HCT116 (cell line): Measurements from ENCODE around the gene FGF16. TPM values are rescaled to one million over a fixed set of nuclear protein-coding genes. Genes with fewer than 3 reads are reported as not detected.

ENCODE experiments used
- ATAC-seq: fragments of 200-7000 bp; cut with Tn5 transposase; 2 replicates; pipeline ENCODE4 v1.9.1; 2020; ENCODE audit warnings: mild to moderate bottlenecking, moderate library complexity
- BruUV-seq: library from RNA; stranded (reverse); fragments of 400-500 nt; replicated peaks from 2 replicates; lab custom pipeline; 2021; lab: Mats Ljungman, UMichigan
- CTCF ChIA-PET: fragments of 300-600 bp; sonication (Branson Sonifier 250); formaldehyde crosslinking; loops from one replicate; lab custom pipeline; 2021; ENCODE audit warnings: antibody characterized with exemption; lab: Charles Lee
- POLR2A ChIA-PET: fragments of 300-600, 350-600 bp; sonication (Branson Sonifier 250); formaldehyde crosslinking; loops from one replicate; lab custom pipeline; 2021; ENCODE audit warnings: antibody characterized with exemption; lab: Charles Lee
- RAD21 ChIA-PET, 2 experiments: fragments of 300-600 bp; sonication (Branson Sonifier 250); formaldehyde crosslinking; loops; one replicate each; lab custom pipeline; 2023; ENCODE audit warnings: low total read pairs in 2 of 2; ENCODE audit not compliant: uncharacterized antibody in 2 of 2, unreplicated experiment in 2 of 2, low non-redundant PET in 1 of 2; lab: Charles Lee
- DNase-seq: peaks from one replicate; pipeline ENCODE4 v3.0.0-alpha.2; 2010; ENCODE audit warnings: low read depth, low spot score
- H2AFZ ChIP-seq: fragments of 200-600 bp; shearing (Covaris generic), sonication (generic); 2 replicates; pipeline ENCODE4 v1.6.1; 2017; ENCODE audit warnings: low read depth, mixed run types, mixed read lengths, antibody characterized with exemption, low read length; ENCODE audit not compliant: poor library complexity, severe bottlenecking
- H3K27ac ChIP-seq: 2 replicates; pipeline ENCODE4 v1.5.1; 2012; ENCODE audit warnings: low read depth, low read length
- H3K27me3 ChIP-seq: fragments of 200-600 bp; sonication (generic); 2 replicates; pipeline ENCODE4 v1.6.1; 2016; ENCODE audit warnings: mixed run types, low read length, mixed read lengths; ENCODE audit not compliant: insufficient read depth
- H3K36me3 ChIP-seq, 2 experiments: fragments of 200-500 bp in 1 of 2; fragments of 200-600 bp in 1 of 2; sonication (Bioruptor generic) in 1 of 2; sonication (generic) in 1 of 2; 2 replicates each; pipeline versions ENCODE4 v1.5.1 to v1.6.1; 2014 to 2016; ENCODE audit warnings: low read length in 2 of 2, inconsistent platforms in 1 of 2, mixed read lengths in 1 of 2, mixed run types in 1 of 2; ENCODE audit not compliant: insufficient read depth in 2 of 2, control insufficient read depth in 1 of 2
- H3K4me1 ChIP-seq, 2 experiments: fragments of 200-600 bp in 1 of 2; sonication (generic) in 1 of 2; 2 replicates each; pipeline versions ENCODE4 v1.5.1 to v1.6.1; 2012 to 2017; ENCODE audit warnings: low read length in 2 of 2, inconsistent platforms in 1 of 2, mild to moderate bottlenecking in 1 of 2, mixed read lengths in 1 of 2, mixed run types in 1 of 2, moderate library complexity in 1 of 2; ENCODE audit not compliant: insufficient read depth in 2 of 2, control insufficient read depth in 1 of 2
- H3K4me2 ChIP-seq: fragments of 200-600 bp; sonication (generic); 2 replicates; pipeline ENCODE4 v1.6.1; 2017; ENCODE audit warnings: mixed run types, low read length, mixed read lengths
- H3K4me3 ChIP-seq, 2 experiments: fragments of 200-600 bp in 1 of 2; sonication (generic) in 1 of 2; replicated peaks in 1 of 2; 2 replicates each; pipeline ENCODE4 v1.5.1; 2011 to 2016; ENCODE audit warnings: low read length in 2 of 2, control low read depth in 1 of 2, low read depth in 1 of 2, mild to moderate bottlenecking in 1 of 2, mixed read lengths in 1 of 2, mixed run types in 1 of 2
- H3K79me2 ChIP-seq: fragments of 200-600 bp; sonication (generic); 2 replicates; pipeline ENCODE4 v1.6.1; 2017; ENCODE audit warnings: mild to moderate bottlenecking, mixed run types, low read length, moderate library complexity, mixed read lengths; ENCODE audit not compliant: insufficient read depth
- H3K9ac ChIP-seq: fragments of 200-600 bp; sonication (generic); 2 replicates; pipeline ENCODE4 v1.6.1; 2016; ENCODE audit warnings: low read length, mixed read lengths
- H3K9me2 ChIP-seq: fragments of 200-600 bp; sonication (generic), shearing (Covaris generic); 2 replicates; pipeline ENCODE4 v1.6.1; 2017; ENCODE audit warnings: mixed run types, mild to moderate bottlenecking, moderate library complexity; ENCODE audit not compliant: insufficient read depth
- H3K9me3 ChIP-seq, 2 experiments: fragments of 200-500 bp in 1 of 2; fragments of 200-600 bp in 1 of 2; sonication (Bioruptor generic) in 1 of 2; sonication (generic) in 1 of 2; 2 replicates each; pipeline ENCODE4 v1.6.1; 2014 to 2017; ENCODE audit warnings: low read length in 2 of 2, mixed read lengths in 2 of 2, inconsistent platforms in 1 of 2, low read depth in 1 of 2, mild to moderate bottlenecking in 1 of 2, mixed run types in 1 of 2, moderate library complexity in 1 of 2; ENCODE audit not compliant: control insufficient read depth in 1 of 2, insufficient read depth in 1 of 2
- H4K20me1 ChIP-seq: fragments of 200-600 bp; sonication (generic), shearing (Covaris generic); 2 replicates; pipeline ENCODE4 v1.6.1; 2017; ENCODE audit warnings: mixed run types, mild to moderate bottlenecking, moderate library complexity; ENCODE audit not compliant: insufficient read depth
- CEBPB ChIP-seq: IDR thresholded peaks from 2 replicates; pipeline ENCODE4 v1.6.1; 2012; ENCODE audit warnings: low read depth
- ELF1 ChIP-seq: IDR thresholded peaks from 2 replicates; pipeline ENCODE4 v1.6.1; 2012; ENCODE audit warnings: low read depth, borderline replicate concordance
- EZH2 ChIP-seq: fragments of 200-600 bp; sonication (generic); IDR thresholded peaks from 2 replicates; pipeline ENCODE4 v1.6.1; 2017; ENCODE audit warnings: antibody characterized with exemption, mixed run types
- FOSL1 ChIP-seq: IDR thresholded peaks from 2 replicates; pipeline ENCODE4 v1.6.1; 2012; ENCODE audit warnings: low read depth
- JUND ChIP-seq: IDR thresholded peaks from 2 replicates; pipeline ENCODE4 v1.6.1; 2012
- POLR2A ChIP-seq: IDR thresholded peaks from 2 replicates; pipeline ENCODE4 v1.7.0; 2011; ENCODE audit warnings: borderline replicate concordance; ENCODE audit not compliant: insufficient read depth, insufficient read length; ENCODE audit errors: extremely low read depth
- POLR2AphosphoS5 ChIP-seq: IDR thresholded peaks from 2 replicates; pipeline ENCODE4 v1.6.1; 2011; ENCODE audit warnings: mild to moderate bottlenecking, low read depth, low read length, moderate library complexity
- SIN3A ChIP-seq: IDR thresholded peaks from 2 replicates; pipeline ENCODE4 v1.6.1; 2012; ENCODE audit warnings: low read depth
- SRF ChIP-seq: IDR thresholded peaks from 2 replicates; pipeline ENCODE4 v1.6.1; 2012; ENCODE audit warnings: low read depth
- TCF7L2 ChIP-seq: IDR thresholded peaks from 2 replicates; pipeline ENCODE4 v1.7.0; 2011; ENCODE audit warnings: borderline replicate concordance, inconsistent platforms; ENCODE audit not compliant: insufficient read depth, insufficient read length; ENCODE audit errors: extremely low read depth
- ZFX ChIP-seq: fragments of 450-650 bp; IDR thresholded peaks from 2 replicates; pipeline ENCODE4 v1.6.1; 2017
- intact Hi-C: fragments of 100-400 bp; cut with micrococcal nuclease; formaldehyde crosslinking; loops from 2 replicates; pipeline ENCODE4 v1.10.0; 2022
- total RNA-seq: library from RNA; stranded (reverse); gene quantifications from one replicate; pipeline ENCODE4 v1.2.1, GENCODE V29; 2021; ENCODE audit not compliant: unreplicated experiment
- TF ChIP-seq, protein P1 (sequence below): IDR thresholded peaks from 2 replicates; pipeline ENCODE4 v1.6.1; 2012
- TF ChIP-seq, protein P2 (sequence below): IDR thresholded peaks from 2 replicates; pipeline ENCODE4 v1.6.1; 2012

FGF16 gene
- total RNA-seq, 1 experiment from 2014 or later = not detected

DNA sequence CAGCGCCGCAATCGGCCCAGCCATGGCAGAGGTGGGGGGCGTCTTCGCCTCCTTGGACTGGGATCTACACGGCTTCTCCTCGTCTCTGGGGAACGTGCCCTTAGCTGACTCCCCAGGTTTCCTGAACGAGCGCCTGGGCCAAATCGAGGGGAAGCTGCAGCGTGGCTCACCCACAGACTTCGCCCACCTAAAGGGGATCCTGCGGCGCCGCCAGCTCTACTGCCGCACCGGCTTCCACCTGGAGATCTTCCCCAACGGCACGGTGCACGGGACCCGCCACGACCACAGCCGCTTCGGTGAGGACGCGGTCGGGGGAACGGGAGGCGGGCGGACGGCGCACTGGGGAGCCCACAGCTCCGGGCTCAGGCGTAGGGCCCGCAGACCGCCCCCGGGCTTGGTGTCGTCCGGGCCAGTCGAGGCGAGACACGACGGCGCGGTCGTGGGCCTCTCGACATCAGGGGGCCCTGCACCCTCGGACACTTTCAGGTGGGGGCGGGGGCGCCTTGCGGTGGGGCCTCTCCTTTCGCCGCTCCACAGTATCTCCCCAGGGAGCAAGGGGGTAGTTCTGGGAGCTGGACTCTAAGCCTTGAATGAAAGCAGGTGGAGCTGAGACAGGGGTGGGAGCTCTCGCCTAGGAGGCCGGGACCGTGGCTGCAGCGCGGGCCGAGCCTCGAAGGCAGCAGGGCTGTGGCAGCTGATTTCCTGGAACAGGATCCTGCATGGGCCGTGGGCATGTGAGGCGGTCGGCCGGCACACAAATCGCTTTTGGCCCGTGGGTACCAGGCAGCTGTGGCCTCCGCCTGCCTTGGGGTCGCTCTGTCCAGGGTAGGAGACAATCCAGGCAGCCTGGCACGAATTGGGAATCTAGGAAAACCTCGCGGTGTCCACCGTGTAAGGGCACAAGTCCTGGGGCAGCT lies 722 bp downstream of the FGF16 start:
- H3K9me2 ChIP-seq = no peaks in the 10 kb centered on the region
- DNase-seq (no peak), ATAC-seq (no peak)
- TF ChIP-seq JUND (no peak), CEBPB (no peak), FOSL1 (no peak), SIN3A (no peak), POLR2AphosphoS5 (no peak), EZH2 (no peak), ZFX (no peak), POLR2A (no peak), ELF1 (no peak), TCF7L2 (no peak), SRF (no peak)
- TF ChIP-seq, protein P1, sequence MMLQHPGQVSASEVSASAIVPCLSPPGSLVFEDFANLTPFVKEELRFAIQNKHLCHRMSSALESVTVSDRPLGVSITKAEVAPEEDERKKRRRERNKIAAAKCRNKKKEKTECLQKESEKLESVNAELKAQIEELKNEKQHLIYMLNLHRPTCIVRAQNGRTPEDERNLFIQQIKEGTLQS = no peak
- TF ChIP-seq, protein P2, sequence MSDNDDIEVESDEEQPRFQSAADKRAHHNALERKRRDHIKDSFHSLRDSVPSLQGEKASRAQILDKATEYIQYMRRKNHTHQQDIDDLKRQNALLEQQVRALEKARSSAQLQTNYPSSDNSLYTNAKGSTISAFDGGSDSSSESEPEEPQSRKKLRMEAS = no peak
- BruUV-seq = no TSS peak
- no peak overlapping the region for H3K4me3 ChIP-seq
- H3K27ac ChIP-seq = no peak overlapping the region
- no peaks in the 10 kb centered on the region for H3K9me3 ChIP-seq
- no peaks in the 10 kb centered on the region for H4K20me1 ChIP-seq
- no peaks in the 10 kb centered on the region for H3K79me2 ChIP-seq
- intact Hi-C loops = no loop called here
- H3K9ac ChIP-seq = no peak overlapping the region
- ChIA-PET POLR2A (no interaction called here), CTCF (no interaction called here), RAD21 (no interaction called here)
- no peaks in the 10 kb centered on the region for H3K27me3 ChIP-seq
- no peak overlapping the region for H3K4me2 ChIP-seq
- peaks cover 2 to 4% of the 10 kb centered on the region in 2 experiments; a peak in 2 of 4 replicates for H3K4me1 ChIP-seq
- H2AFZ ChIP-seq = no peak overlapping the region
- no peaks in the 10 kb centered on the region for H3K36me3 ChIP-seq
